Measurements from ENCODE around the gene NRL.

DNA sequence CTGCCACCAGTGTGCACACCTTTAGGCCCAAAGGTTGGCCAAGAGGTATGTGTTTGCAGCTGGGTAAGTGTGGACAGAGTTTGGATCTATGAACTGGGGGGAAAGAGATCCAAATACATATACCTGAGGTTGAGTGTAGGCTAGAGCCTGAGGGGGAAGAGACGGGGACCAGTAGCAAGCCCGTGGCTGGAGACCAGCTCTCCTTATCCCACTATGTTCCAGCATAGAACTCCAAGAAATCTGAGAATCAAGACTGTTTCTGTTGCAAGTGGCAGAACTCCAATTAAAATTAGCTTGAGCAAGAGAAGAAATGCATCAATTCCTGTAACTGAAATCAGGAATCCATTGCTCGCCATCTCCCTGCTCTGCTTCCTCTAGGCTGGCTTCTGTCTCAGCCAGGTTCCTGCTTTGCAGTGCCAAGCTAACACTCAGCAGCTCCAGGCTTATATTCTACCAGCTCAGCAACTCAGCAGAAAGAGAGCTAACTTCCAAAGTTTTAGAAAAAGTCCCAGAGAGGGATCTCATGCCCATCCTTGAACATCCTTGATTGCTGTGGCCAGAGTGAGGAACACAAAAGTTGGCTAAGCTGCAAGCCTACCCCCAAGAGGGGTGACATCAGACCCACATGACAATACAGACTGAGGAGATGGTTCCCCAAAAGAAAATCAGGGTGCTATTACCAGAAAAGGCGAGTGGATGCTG, 22.1 kb downstream of the NRL start:
- TF ChIP-seq, protein P1, sequence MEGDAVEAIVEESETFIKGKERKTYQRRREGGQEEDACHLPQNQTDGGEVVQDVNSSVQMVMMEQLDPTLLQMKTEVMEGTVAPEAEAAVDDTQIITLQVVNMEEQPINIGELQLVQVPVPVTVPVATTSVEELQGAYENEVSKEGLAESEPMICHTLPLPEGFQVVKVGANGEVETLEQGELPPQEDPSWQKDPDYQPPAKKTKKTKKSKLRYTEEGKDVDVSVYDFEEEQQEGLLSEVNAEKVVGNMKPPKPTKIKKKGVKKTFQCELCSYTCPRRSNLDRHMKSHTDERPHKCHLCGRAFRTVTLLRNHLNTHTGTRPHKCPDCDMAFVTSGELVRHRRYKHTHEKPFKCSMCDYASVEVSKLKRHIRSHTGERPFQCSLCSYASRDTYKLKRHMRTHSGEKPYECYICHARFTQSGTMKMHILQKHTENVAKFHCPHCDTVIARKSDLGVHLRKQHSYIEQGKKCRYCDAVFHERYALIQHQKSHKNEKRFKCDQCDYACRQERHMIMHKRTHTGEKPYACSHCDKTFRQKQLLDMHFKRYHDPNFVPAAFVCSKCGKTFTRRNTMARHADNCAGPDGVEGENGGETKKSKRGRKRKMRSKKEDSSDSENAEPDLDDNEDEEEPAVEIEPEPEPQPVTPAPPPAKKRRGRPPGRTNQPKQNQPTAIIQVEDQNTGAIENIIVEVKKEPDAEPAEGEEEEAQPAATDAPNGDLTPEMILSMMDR (IDR thresholded peaks at IDR 0.05) = no peak
- TF ChIP-seq ZFX (IDR thresholded peaks at IDR 0.05; ENCODE audit: borderline replicate concordance) = no peak

Measured in 22Rv1 (cell line).